Prostate gland (tissue), 2 donors: ENCODE measurements around the gene FGFRL1. TPM values are rescaled to one million over a fixed set of nuclear protein-coding genes. Genes with fewer than 3 reads are reported as not detected.

Source experiments
- DNase-seq: peaks from one replicate; pipeline ENCODE4 v3.0.0-alpha.2; 2019; ENCODE audit warnings: low spot score
- H3K27ac ChIP-seq, 2 donors: fragments of 200-600 bp; sonication (generic); 2 replicates each; pipeline ENCODE4 v1.5.1; 2017 to 2019
- H3K27me3 ChIP-seq: fragments of 200-600 bp; sonication (generic); replicated peaks from 2 replicates; pipeline ENCODE4 v1.5.1; 2019; ENCODE audit not compliant: insufficient read depth
- H3K36me3 ChIP-seq, 2 donors: fragments of 200-600 bp; sonication (generic); 1 replicate in 1 of 2; 2 replicates in 1 of 2; pipeline versions ENCODE4 v1.5.1 to v1.8.1; 2017 to 2019
- H3K4me1 ChIP-seq: fragments of 200-600 bp; sonication (generic); replicated peaks from 2 replicates; pipeline ENCODE4 v1.5.1; 2019
- H3K4me3 ChIP-seq, 2 donors: fragments of 200-600 bp; sonication (generic); 2 replicates each; pipeline ENCODE4 v1.5.1; 2017 to 2019
- H3K9me3 ChIP-seq: fragments of 200-600 bp; sonication (generic); 2 replicates; pipeline ENCODE4 v1.5.1; 2017
- POLR2A ChIP-seq: fragments of 450-650 bp; IDR thresholded peaks from one replicate; pipeline ENCODE4 v1.6.1; 2016; ENCODE audit warnings: antibody characterized with exemption, mild to moderate bottlenecking
- POLR2AphosphoS5 ChIP-seq: sonication (generic); formaldehyde crosslinking; IDR thresholded peaks from one replicate; pipeline ENCODE4 v1.6.1; 2017; ENCODE audit warnings: antibody characterized with exemption
- WGBS: methylation state at CpG from one replicate; pipeline ENCODE4 v1.1.5; 2018; 5-methylcytosine and 5-hydroxymethylcytosine counted together
- intact Hi-C: fragments of 100-400 bp; cut with DNase I; formaldehyde crosslinking; loops from one replicate; pipeline ENCODE4 v1.14.2; 2022
- total RNA-seq, 2 donors: library from RNA; depleted of rRNA; stranded (reverse); fragments of >200 nt; gene quantifications; one replicate each; pipeline ENCODE4 v1.1.0, GENCODE V29; 2016
- TF ChIP-seq, protein P1 (sequence below), 4 experiments: fragments of 200-600 bp in 2 of 4; fragments of 450-650 bp in 2 of 4; sonication (generic) in 2 of 4; IDR thresholded peaks; 1 replicate in 3 of 4; 2 replicates in 1 of 4; pipeline ENCODE4 v1.5.1; 2016 to 2019; ENCODE audit warnings: antibody characterized with exemption in 4 of 4, mild to moderate bottlenecking in 2 of 4, moderate library complexity in 2 of 4

FGFRL1 gene
- total RNA-seq, 2 donors from 2014 or later, result 26.6 to 29.4 TPM

DNA sequence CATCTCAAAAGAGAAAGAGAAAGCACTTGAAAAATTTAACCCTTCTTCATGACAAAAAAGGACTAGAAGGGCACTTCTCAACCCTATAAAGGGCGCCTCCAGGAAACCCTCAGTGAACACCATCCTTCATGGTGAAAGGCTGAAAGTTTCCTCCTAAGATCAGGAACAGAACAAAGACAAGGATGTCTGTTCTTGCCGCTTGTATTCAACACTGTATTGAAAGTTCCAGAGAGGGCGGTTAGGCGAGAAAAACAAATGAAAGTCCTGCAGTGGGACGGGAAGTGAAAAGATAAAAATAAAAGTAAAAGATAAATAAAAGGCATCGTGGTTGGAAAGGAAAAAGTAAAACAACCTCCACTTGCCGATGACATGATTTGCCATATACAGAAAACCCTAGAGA is 51.0 kb downstream of the FGFRL1 start:
- no peak overlapping the region for H3K27ac ChIP-seq
- DNase-seq, result no peak
- no peaks in the 10 kb centered on the region for H3K36me3 ChIP-seq
- no peaks in the 10 kb centered on the region for H3K4me1 ChIP-seq
- intact Hi-C loops, result no loop called here
- 55% methylated on average over 7 of the region's 7 CpGs for WGBS
- no peaks in the 10 kb centered on the region for H3K27me3 ChIP-seq
- no peaks in the 10 kb centered on the region for H3K9me3 ChIP-seq
- H3K4me3 ChIP-seq, result no peak overlapping the region
- TF ChIP-seq POLR2AphosphoS5 (no peak), POLR2A (no peak)
- TF ChIP-seq, protein P1, sequence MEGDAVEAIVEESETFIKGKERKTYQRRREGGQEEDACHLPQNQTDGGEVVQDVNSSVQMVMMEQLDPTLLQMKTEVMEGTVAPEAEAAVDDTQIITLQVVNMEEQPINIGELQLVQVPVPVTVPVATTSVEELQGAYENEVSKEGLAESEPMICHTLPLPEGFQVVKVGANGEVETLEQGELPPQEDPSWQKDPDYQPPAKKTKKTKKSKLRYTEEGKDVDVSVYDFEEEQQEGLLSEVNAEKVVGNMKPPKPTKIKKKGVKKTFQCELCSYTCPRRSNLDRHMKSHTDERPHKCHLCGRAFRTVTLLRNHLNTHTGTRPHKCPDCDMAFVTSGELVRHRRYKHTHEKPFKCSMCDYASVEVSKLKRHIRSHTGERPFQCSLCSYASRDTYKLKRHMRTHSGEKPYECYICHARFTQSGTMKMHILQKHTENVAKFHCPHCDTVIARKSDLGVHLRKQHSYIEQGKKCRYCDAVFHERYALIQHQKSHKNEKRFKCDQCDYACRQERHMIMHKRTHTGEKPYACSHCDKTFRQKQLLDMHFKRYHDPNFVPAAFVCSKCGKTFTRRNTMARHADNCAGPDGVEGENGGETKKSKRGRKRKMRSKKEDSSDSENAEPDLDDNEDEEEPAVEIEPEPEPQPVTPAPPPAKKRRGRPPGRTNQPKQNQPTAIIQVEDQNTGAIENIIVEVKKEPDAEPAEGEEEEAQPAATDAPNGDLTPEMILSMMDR (IDR thresholded peaks at IDR 0.05), result no peak

GRCh38 chr4:1065732-1066131 is 54.3 kb downstream of the FGFRL1 start:
- Histone ChIP-seq H3K27ac (no peak overlapping the region), H3K9me3 (no peaks in the 10 kb centered on the region), H3K4me3 (no peak overlapping the region), H3K27me3 (no peaks in the 10 kb centered on the region), H3K4me1 (no peaks in the 10 kb centered on the region), H3K36me3 (no peaks in the 10 kb centered on the region)
- no peak for TF ChIP-seq POLR2AphosphoS5
- TF ChIP-seq, protein P1 (IDR thresholded peaks at IDR 0.05), result no peak
- no peak for DNase-seq
- WGBS, result 54% methylated on average over 4 of the region's 4 CpGs
- intact Hi-C loops, result no loop called here

DNA sequence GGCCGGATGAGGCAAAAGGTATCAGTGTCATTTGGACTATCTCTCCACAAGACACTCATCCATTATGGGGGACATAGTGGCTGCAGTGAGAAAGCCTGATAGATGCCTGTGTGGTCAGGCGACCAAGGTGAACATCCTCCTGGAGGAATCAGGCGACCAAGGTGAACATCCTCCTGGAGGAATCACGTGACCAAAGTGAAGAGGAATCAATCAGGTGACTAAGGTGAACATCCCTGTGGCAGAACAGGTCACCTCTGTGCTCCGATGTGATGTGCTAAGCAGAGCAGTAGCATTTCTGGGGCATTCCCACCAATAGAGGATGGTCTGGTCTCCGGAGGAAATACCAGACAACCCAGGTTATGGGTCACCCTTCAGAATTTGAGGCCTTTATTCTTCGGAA is 58.0 kb downstream of the FGFRL1 start:
- WGBS, result 91% methylated on average over 7 of the region's 7 CpGs
- DNase-seq, result no peak
- intact Hi-C loops, result no loop called here
- no peaks in the 10 kb centered on the region for H3K4me1 ChIP-seq
- H3K27me3 ChIP-seq, result no peaks in the 10 kb centered on the region
- no peak for TF ChIP-seq POLR2AphosphoS5
- TF ChIP-seq, protein P1 (IDR thresholded peaks at IDR 0.05), result no peak
- no peak for TF ChIP-seq POLR2A
- H3K36me3 ChIP-seq, result no peaks in the 10 kb centered on the region
- H3K9me3 ChIP-seq, result no peaks in the 10 kb centered on the region
- H3K27ac ChIP-seq, result no peak overlapping the region
- H3K4me3 ChIP-seq, result no peak overlapping the region

DNA sequence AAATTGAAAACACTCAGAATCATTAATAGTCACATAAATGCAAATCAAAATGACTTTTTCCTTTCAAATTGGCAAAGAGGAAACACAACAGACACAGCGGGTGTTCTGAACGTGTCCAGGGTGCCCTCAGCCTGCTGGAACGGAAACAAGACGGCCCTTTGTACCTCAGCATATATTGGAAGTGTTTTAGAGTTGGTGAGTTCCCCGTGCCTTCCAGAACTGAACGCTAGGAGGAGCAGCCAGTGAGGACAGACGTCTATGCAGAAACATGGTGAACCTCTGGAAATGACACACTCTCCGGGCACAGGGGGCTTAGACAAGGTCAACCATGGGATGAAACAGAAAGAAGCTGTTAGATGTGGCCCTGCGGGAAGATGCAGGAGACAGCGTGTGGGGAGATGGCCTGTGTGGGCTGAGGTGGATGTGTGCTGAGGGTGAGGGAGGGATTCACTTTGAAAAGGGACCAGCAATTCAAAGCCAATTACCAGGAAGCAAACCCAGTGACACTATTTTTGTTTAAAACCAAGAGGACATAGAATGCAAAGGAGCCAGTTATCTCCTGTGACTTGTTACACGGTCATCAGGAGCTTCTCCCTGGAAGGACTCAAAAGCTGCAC is 61.5 kb downstream of the FGFRL1 start:
- intact Hi-C loops, result no loop called here
- Histone ChIP-seq H3K4me3 (no peak overlapping the region), H3K4me1 (no peaks in the 10 kb centered on the region), H3K27me3 (no peaks in the 10 kb centered on the region), H3K9me3 (no peaks in the 10 kb centered on the region), H3K27ac (no peak overlapping the region), H3K36me3 (no peaks in the 10 kb centered on the region)
- TF ChIP-seq POLR2AphosphoS5, result peak; percentile 25
- TF ChIP-seq, protein P1 (IDR thresholded peaks at IDR 0.05), result peak in 3 of 4 experiments; percentile 14 to 62 (median 44)
- TF ChIP-seq POLR2A, result no peak
- 28% methylated on average over 11 of the region's 11 CpGs for WGBS
- DNase-seq, result peak; percentile 36

GRCh38 chr4:1074077-1074476 is 62.7 kb downstream of the FGFRL1 start:
- no peak for DNase-seq
- Histone ChIP-seq H3K4me3 (no peak overlapping the region), H3K36me3 (no peaks in the 10 kb centered on the region), H3K4me1 (no peaks in the 10 kb centered on the region), H3K9me3 (no peaks in the 10 kb centered on the region), H3K27ac (no peak overlapping the region), H3K27me3 (no peaks in the 10 kb centered on the region)
- TF ChIP-seq, protein P1 (IDR thresholded peaks at IDR 0.05), result no peak
- TF ChIP-seq POLR2A, result no peak
- no peak for TF ChIP-seq POLR2AphosphoS5
- intact Hi-C loops, result no loop called here
- 93% methylated on average over 9 of the region's 9 CpGs for WGBS
